Esophagus squamous epithelium (tissue), 4 donors: ENCODE data around the gene HPN.

Experiments
- POLR2A ChIP-seq, 4 donors: fragments of 450-650 bp; IDR thresholded peaks; one replicate each; pipeline ENCODE4 v1.6.1; 2017; ENCODE audit warnings: antibody characterized with exemption in 4 of 4, mild to moderate bottlenecking in 4 of 4, moderate library complexity in 3 of 4
- TF ChIP-seq, protein P1 (sequence below), 6 experiments: fragments of 450-650 bp in 4 of 6; fragments of 200-600 bp in 2 of 6; sonication (generic) in 2 of 6; IDR thresholded peaks; one replicate each; pipeline ENCODE4 v1.5.1; 2016 to 2019; ENCODE audit warnings: antibody characterized with exemption in 6 of 6, mild to moderate bottlenecking in 4 of 6, moderate library complexity in 4 of 6

GRCh38 chr19:35039881-35040825 lies 1.4 kb upstream of the HPN start:
- TF ChIP-seq, protein P1, sequence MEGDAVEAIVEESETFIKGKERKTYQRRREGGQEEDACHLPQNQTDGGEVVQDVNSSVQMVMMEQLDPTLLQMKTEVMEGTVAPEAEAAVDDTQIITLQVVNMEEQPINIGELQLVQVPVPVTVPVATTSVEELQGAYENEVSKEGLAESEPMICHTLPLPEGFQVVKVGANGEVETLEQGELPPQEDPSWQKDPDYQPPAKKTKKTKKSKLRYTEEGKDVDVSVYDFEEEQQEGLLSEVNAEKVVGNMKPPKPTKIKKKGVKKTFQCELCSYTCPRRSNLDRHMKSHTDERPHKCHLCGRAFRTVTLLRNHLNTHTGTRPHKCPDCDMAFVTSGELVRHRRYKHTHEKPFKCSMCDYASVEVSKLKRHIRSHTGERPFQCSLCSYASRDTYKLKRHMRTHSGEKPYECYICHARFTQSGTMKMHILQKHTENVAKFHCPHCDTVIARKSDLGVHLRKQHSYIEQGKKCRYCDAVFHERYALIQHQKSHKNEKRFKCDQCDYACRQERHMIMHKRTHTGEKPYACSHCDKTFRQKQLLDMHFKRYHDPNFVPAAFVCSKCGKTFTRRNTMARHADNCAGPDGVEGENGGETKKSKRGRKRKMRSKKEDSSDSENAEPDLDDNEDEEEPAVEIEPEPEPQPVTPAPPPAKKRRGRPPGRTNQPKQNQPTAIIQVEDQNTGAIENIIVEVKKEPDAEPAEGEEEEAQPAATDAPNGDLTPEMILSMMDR (IDR thresholded peaks at IDR 0.05), result no peak
- TF ChIP-seq POLR2A (IDR thresholded peaks at IDR 0.05), result no peak
